Activated CD4-positive, alpha-beta T cell treated with anti-CD3 and anti-CD28 coated beads, Interleukin-2, Interleukin-4, amounts not matched to agents 100 ng/mL and 50 ng/mL, durations not matched to agents 16 hours and 8 hours (primary cell): ENCODE measurements around the gene SCYGR4.

Experiments
- DNase-seq: peaks from one replicate; pipeline ENCODE4 v3.0.0-alpha.2; 2020; ENCODE audit warnings: low spot score

The SCYGR4 gene

GRCh38 chr2:227614246-227614645 lies 3.1 kb upstream of the SCYGR4 start:
- DNase-seq: no peak

- DNase-seq: no peak
Observed at GRCh38 chr2:227614740-227615139, 2.6 kb upstream of the SCYGR4 start, which contains the start of gene SCYGR3. Gene SCYGR3, minus strand, starts transcription at chr2:227614840. Its CDS starts 0 bp downstream, at chr2:227614840.

- DNase-seq: no peak
Observed at GRCh38 chr2:227615181-227615580, 2.1 kb upstream of the SCYGR4 start.

GRCh38 chr2:227615906-227616305 lies 1.4 kb upstream of the SCYGR4 start:
- DNase-seq: no peak

- no peak for DNase-seq
Observed at GRCh38 chr2:227616631-227617030, 667 bp upstream of the SCYGR4 start.

- no peak for DNase-seq
Observed at GRCh38 chr2:227623226-227623625, 5.9 kb downstream of the SCYGR4 start.

GRCh38 chr2:227625420-227625819 lies 8.1 kb downstream of the SCYGR4 start:
- DNase-seq: no peak

- no peak for DNase-seq
Observed at GRCh38 chr2:227626580-227627151, 9.4 kb downstream of the SCYGR4 start.

- DNase-seq: peak; percentile 65
Observed at GRCh38 chr2:227627769-227628168, 10.5 kb downstream of the SCYGR4 start.

- no peak for DNase-seq
Observed at GRCh38 chr2:227629435-227629834, 12.1 kb downstream of the SCYGR4 start.

GRCh38 chr2:227630322-227630721 lies 13.0 kb downstream of the SCYGR4 start:
- DNase-seq: no peak

- no peak for DNase-seq
Observed at GRCh38 chr2:227632827-227633226, 15.5 kb downstream of the SCYGR4 start.

- DNase-seq: no peak
Observed at GRCh38 chr2:227634201-227634600, 16.9 kb downstream of the SCYGR4 start.

- DNase-seq: no peak
Observed at GRCh38 chr2:227642656-227643055, 25.4 kb downstream of the SCYGR4 start.

- DNase-seq: no peak
Observed at GRCh38 chr2:227643990-227644551, 26.8 kb downstream of the SCYGR4 start.

GRCh38 chr2:227653419-227653818 lies 36.1 kb downstream of the SCYGR4 start:
- DNase-seq: no peak

- DNase-seq: no peak
Observed at GRCh38 chr2:227654426-227654825, 37.1 kb downstream of the SCYGR4 start.

GRCh38 chr2:227655454-227655853 lies 38.2 kb downstream of the SCYGR4 start:
- DNase-seq: peak; percentile 16

- DNase-seq: no peak
Observed at GRCh38 chr2:227657199-227657845, 40.0 kb downstream of the SCYGR4 start.

GRCh38 chr2:227661025-227661649 lies 43.8 kb downstream of the SCYGR4 start:
- DNase-seq: no peak

GRCh38 chr2:227661827-227662226 lies 44.5 kb downstream of the SCYGR4 start:
- no peak for DNase-seq

- no peak for DNase-seq
Observed at GRCh38 chr2:227665189-227665940, 48.1 kb downstream of the SCYGR4 start.
